Neural progenitor cell (in vitro differentiated cells): ENCODE measurements around the gene AGO3. TPM values are rescaled to one million over a fixed set of nuclear protein-coding genes. Genes with fewer than 3 reads are reported as not detected.
A peak's percentile ranks its signal among the peaks of the same experiment; 100 is the strongest.

Source experiments
- DNase-seq: peaks from one replicate; pipeline ENCODE4 v3.0.0-alpha.2; 2016; ENCODE audit warnings: low spot score
- H2AFZ ChIP-seq: fragments of 200-600 bp; sonication (generic); replicated peaks from 2 replicates; pipeline ENCODE4 v1.6.1; 2016; ENCODE audit warnings: antibody characterized with exemption
- H3F3A ChIP-seq: fragments of 200-600 bp; sonication (generic); 2 replicates; pipeline ENCODE4 v1.6.1; 2016; ENCODE audit warnings: antibody characterized with exemption, low read depth
- H3K27ac ChIP-seq: fragments of 200-600 bp; sonication (generic); 2 replicates; pipeline ENCODE4 v1.5.1; 2016; ENCODE audit warnings: mild to moderate bottlenecking
- H3K27me3 ChIP-seq: fragments of 200-600 bp; sonication (generic); 2 replicates; pipeline ENCODE4 v1.6.1; 2016; ENCODE audit warnings: mild to moderate bottlenecking, moderate library complexity
- H3K36me3 ChIP-seq: fragments of 200-600 bp; sonication (generic); 2 replicates; pipeline ENCODE4 v1.5.1; 2016
- H3K4me1 ChIP-seq: fragments of 200-600 bp; sonication (generic); 2 replicates; pipeline ENCODE4 v1.6.1; 2016; ENCODE audit warnings: mixed run types
- H3K4me2 ChIP-seq: fragments of 200-600 bp; sonication (generic); 2 replicates; pipeline ENCODE4 v1.6.1; 2016
- H3K4me3 ChIP-seq: fragments of 200-600 bp; sonication (generic); 2 replicates; pipeline ENCODE4 v1.5.1; 2016
- H3K79me2 ChIP-seq: fragments of 200-600 bp; sonication (generic); 2 replicates; pipeline ENCODE4 v1.6.1; 2016; ENCODE audit warnings: low read depth
- H3K9ac ChIP-seq: fragments of 200-600 bp; sonication (generic); 2 replicates; pipeline ENCODE4 v1.6.1; 2016
- H3K9me3 ChIP-seq: fragments of 200-600 bp; sonication (generic); 2 replicates; pipeline ENCODE4 v1.5.1; 2016; ENCODE audit warnings: low read depth
- H4K20me1 ChIP-seq: fragments of 200-600 bp; sonication (generic); 2 replicates; pipeline ENCODE4 v1.6.1; 2016; ENCODE audit warnings: low read depth
- H3K27ac Mint-ChIP-seq: 3 replicates; pipeline ENCODE4 v1.8.0; 2021; ENCODE audit warnings: mixed read lengths
- H3K27me3 Mint-ChIP-seq: 2 replicates; pipeline ENCODE4 v1.8.0; 2022; ENCODE audit warnings: low read depth, mild to moderate bottlenecking, inconsistent platforms, moderate library complexity, mixed read lengths; ENCODE audit not compliant: insufficient read depth
- H3K36me3 Mint-ChIP-seq: 3 replicates; pipeline ENCODE4 v1.8.0; 2021; ENCODE audit warnings: mixed read lengths
- H3K4me1 Mint-ChIP-seq: 3 replicates; pipeline ENCODE4 v1.8.0; 2021; ENCODE audit warnings: mixed read lengths
- H3K4me3 Mint-ChIP-seq: 3 replicates; pipeline ENCODE4 v1.8.0; 2021; ENCODE audit warnings: mild to moderate bottlenecking, moderate library complexity, mixed read lengths
- H3K9me3 Mint-ChIP-seq: 3 replicates; pipeline ENCODE4 v1.8.0; 2020; ENCODE audit warnings: mixed read lengths
- CTCF ChIP-seq: fragments of 200-600 bp; sonication (generic); IDR thresholded peaks from 2 replicates; pipeline ENCODE4 v1.5.1; 2017; ENCODE audit warnings: antibody characterized with exemption, mild to moderate bottlenecking
- EZH2 ChIP-seq: fragments of 200-600 bp; sonication (generic); IDR thresholded peaks from 2 replicates; pipeline ENCODE4 v1.6.1; 2017; ENCODE audit warnings: antibody characterized with exemption, mild to moderate bottlenecking, moderate library complexity
- EZH2phosphoT487 ChIP-seq: fragments of 200-600 bp; sonication (generic); IDR thresholded peaks from 2 replicates; pipeline ENCODE4 v1.6.1; 2017; ENCODE audit warnings: antibody characterized with exemption
- total RNA-seq: library from RNA; depleted of rRNA; stranded (reverse); fragments of >200 nt; gene quantifications from 2 replicates; pipeline ENCODE4 v1.2.3, GENCODE V29; 2015; ENCODE audit warnings: low replicate concordance

AGO3 gene
- total RNA-seq, 1 donor from 2014 or later = 45.2 TPM

- Mint-ChIP-seq H3K27ac (no peak overlapping the region), H3K4me3 (no peak overlapping the region), H3K9me3 (no peaks in the 10 kb centered on the region), H3K36me3 (no peaks in the 10 kb centered on the region), H3K27me3 (peaks cover 14% of the 10 kb centered on the region), H3K4me1 (peaks cover 42% of the 10 kb centered on the region)
- Histone ChIP-seq H3F3A (no peaks in the 10 kb centered on the region), H3K27ac (no peak overlapping the region), H3K36me3 (no peaks in the 10 kb centered on the region), H2AFZ (no peak overlapping the region), H3K27me3 (no peaks in the 10 kb centered on the region), H3K4me3 (no peak overlapping the region), H3K9me3 (no peaks in the 10 kb centered on the region), H4K20me1 (no peaks in the 10 kb centered on the region), H3K9ac (no peak overlapping the region), H3K4me2 (no peak overlapping the region), H3K4me1 (peaks cover 6% of the 10 kb centered on the region), H3K79me2 (no peaks in the 10 kb centered on the region)
- no peak for DNase-seq
- TF ChIP-seq EZH2phosphoT487 (no peak), CTCF (no peak), EZH2 (no peak)
Measured at GRCh38 chr1:36115931-36116330, 185.0 kb downstream of the AGO3 start.

GRCh38 chr1:36116901-36117300 is 186.0 kb downstream of the AGO3 start:
- Histone ChIP-seq H3K27ac (no peak overlapping the region), H2AFZ (no peak overlapping the region)
- TF ChIP-seq CTCF = no peak
- no peak for TF ChIP-seq EZH2
- no peak for TF ChIP-seq EZH2phosphoT487

GRCh38 chr1:36118447-36119204 is 187.7 kb downstream of the AGO3 start:
- Histone ChIP-seq H3K79me2 (no peaks in the 10 kb centered on the region), H3K4me1 (peaks cover 6% of the 10 kb centered on the region), H3K27me3 (peaks cover 24% of the 10 kb centered on the region), H2AFZ (no peak overlapping the region), H3K4me2 (no peak overlapping the region), H3K27ac (no peak overlapping the region), H3K9ac (no peak overlapping the region), H3F3A (no peaks in the 10 kb centered on the region), H3K4me3 (no peak overlapping the region), H4K20me1 (no peaks in the 10 kb centered on the region), H3K36me3 (no peaks in the 10 kb centered on the region), H3K9me3 (no peaks in the 10 kb centered on the region)
- H3K36me3 Mint-ChIP-seq = no peaks in the 10 kb centered on the region
- H3K27me3 Mint-ChIP-seq = peaks cover 27% of the 10 kb centered on the region
- TF ChIP-seq EZH2 (no peak), CTCF (no peak), EZH2phosphoT487 (no peak)
- no peak overlapping the region for H3K27ac Mint-ChIP-seq
- peak overlapping the region; percentile 35 for H3K4me3 Mint-ChIP-seq
- DNase-seq = no peak
- peaks cover 50% of the 10 kb centered on the region for H3K4me1 Mint-ChIP-seq
- no peaks in the 10 kb centered on the region for H3K9me3 Mint-ChIP-seq

More at GRCh38 chr1:36116901-36117300, 186.0 kb downstream of the AGO3 start:
- H3K4me3 ChIP-seq = no peak overlapping the region
- H3K4me1 ChIP-seq = peaks cover 6% of the 10 kb centered on the region
- peak overlapping the region; percentile 4 for H3K4me3 Mint-ChIP-seq
- H3K27ac Mint-ChIP-seq = peak overlapping the region; percentile 14
- H3K9ac ChIP-seq = no peak overlapping the region
- H3K36me3 Mint-ChIP-seq = no peaks in the 10 kb centered on the region
- H3K9me3 Mint-ChIP-seq = no peaks in the 10 kb centered on the region
- H3K9me3 ChIP-seq = no peaks in the 10 kb centered on the region
- H3K27me3 ChIP-seq = peaks cover 7% of the 10 kb centered on the region
- no peaks in the 10 kb centered on the region for H3K79me2 ChIP-seq
- no peaks in the 10 kb centered on the region for H3K36me3 ChIP-seq
- no peaks in the 10 kb centered on the region for H4K20me1 ChIP-seq
- peaks cover 42% of the 10 kb centered on the region for H3K4me1 Mint-ChIP-seq
- no peaks in the 10 kb centered on the region for H3F3A ChIP-seq
- no peak overlapping the region for H3K4me2 ChIP-seq
- no peak for DNase-seq
- peaks cover 15% of the 10 kb centered on the region for H3K27me3 Mint-ChIP-seq
